GM10266 (cell line): ENCODE results near the gene CAMK2D.

ENCODE experiments used
- DNase-seq: peaks from one replicate; pipeline ENCODE4 v3.0.0; 2012; ENCODE audit errors: extremely low spot score
- CTCF ChIP-seq: IDR thresholded peaks from 2 replicates; pipeline ENCODE4 v1.5.1; 2012; ENCODE audit warnings: mild to moderate bottlenecking, low read depth; ENCODE audit not compliant: control insufficient read depth, insufficient read depth; ENCODE audit errors: missing control alignments

CAMK2D gene

DNA sequence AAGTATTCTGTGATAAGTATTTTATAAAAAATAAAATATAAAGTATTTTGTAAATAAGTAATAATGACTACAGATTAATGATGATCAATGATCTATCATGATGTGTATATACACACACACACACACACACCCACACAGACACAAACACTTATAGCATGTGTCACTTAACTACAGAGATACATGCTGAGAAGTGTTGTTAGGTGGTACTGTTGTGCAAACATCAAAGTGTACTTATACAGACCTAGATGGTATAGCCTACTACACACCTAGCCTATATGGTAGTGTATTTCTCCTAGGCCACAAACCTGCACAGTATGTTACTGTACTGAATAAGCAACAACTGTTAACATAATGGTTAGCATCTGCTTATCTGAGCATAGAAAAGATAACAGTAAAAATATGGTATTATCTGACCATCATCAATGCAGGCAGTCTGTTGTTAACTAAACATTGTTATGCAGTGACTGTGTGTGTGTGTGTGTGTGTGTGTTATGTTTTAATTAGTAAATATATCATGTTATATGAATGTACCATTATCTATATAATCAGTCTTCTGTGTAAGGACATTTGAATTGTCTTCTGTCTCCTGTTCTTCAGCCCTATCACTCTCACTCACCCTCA is 138.2 kb downstream of the CAMK2D start:
- no peak for TF ChIP-seq CTCF
- no peak for DNase-seq

DNA sequence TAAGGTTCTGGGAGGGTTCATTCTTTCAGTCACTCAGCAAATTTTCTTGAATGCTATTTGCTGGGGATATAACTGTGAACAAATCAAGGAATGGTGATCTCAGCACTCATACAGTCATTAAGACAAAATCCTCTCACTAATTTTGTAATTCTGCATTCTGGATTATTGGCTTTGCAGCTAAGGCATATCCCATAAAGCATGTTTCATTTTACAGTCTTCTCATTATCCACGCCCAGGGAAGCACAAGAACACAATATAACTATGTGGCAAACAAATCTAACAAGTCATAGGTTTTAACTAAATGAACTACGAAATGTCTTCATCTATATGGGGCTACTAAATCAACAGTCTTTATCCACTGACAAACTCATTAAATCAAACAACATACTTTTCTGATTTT is 139.9 kb downstream of the CAMK2D start:
- no peak for TF ChIP-seq CTCF
- DNase-seq = no peak

DNA sequence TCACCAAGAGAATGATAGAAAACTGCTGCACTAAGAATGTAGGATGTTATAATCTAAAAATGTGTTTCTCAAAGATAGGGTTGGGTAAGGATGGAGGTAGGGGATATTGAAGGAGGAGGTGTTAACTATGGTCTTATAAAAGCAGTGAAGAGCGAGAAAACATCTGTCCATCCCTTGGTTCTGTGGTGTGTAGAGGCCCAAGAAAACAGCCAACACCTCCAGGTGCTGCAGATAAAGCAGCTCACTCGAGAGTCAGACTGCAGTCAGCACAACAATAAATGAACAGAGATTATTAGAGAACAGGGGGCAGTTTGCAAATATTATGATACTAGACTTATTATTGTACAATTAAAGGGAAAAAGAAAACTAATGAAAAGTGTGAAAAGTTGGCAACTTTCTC is 141.5 kb downstream of the CAMK2D start:
- no peak for DNase-seq
- no peak for TF ChIP-seq CTCF

- TF ChIP-seq CTCF = no peak
- no peak for DNase-seq
These were observed 142.0 kb downstream of the CAMK2D start for GRCh38 chr4:113619526-113619925.

GRCh38 chr4:113618205-113618604 is 143.3 kb downstream of the CAMK2D start:
- TF ChIP-seq CTCF = no peak
- no peak for DNase-seq

GRCh38 chr4:113617195-113617594 is 144.3 kb downstream of the CAMK2D start:
- TF ChIP-seq CTCF = no peak
- DNase-seq = no peak

GRCh38 chr4:113616443-113616842 is 145.1 kb downstream of the CAMK2D start:
- DNase-seq = no peak
- no peak for TF ChIP-seq CTCF
